Activated CD4-positive, alpha-beta memory T cell treated with anti-CD3 and anti-CD28 coated beads for 36 hours (primary cell): Measurements from ENCODE around the gene ASB18. TPM values are rescaled to one million over a fixed set of nuclear protein-coding genes. Genes with fewer than 3 reads are reported as not detected.

Source experiments
- CTCF ChIA-PET: fragments of 350-600 bp; sonication (Branson Sonifier 250); formaldehyde crosslinking; loops from one replicate; lab custom pipeline; 2021; ENCODE audit warnings: antibody characterized with exemption, inconsistent platforms; lab: Charles Lee
- POLR2A ChIA-PET: fragments of 350-600 bp; sonication (Branson Sonifier 250); formaldehyde crosslinking; loops from one replicate; lab custom pipeline; 2021; ENCODE audit warnings: antibody characterized with exemption; lab: Charles Lee
- DNase-seq: peaks from one replicate; pipeline ENCODE4 v3.0.0-alpha.2; 2020
- H3K27ac Mint-ChIP-seq: one replicate; pipeline ENCODE4 v1.8.0; 2021; ENCODE audit warnings: mixed read lengths
- H3K27me3 Mint-ChIP-seq: one replicate; pipeline ENCODE4 v1.8.0; 2021; ENCODE audit warnings: mixed read lengths
- H3K36me3 Mint-ChIP-seq: one replicate; pipeline ENCODE4 v1.8.0; 2021; ENCODE audit warnings: mixed read lengths
- H3K4me1 Mint-ChIP-seq: one replicate; pipeline ENCODE4 v1.8.0; 2021; ENCODE audit warnings: low read depth, mixed read lengths
- H3K4me3 Mint-ChIP-seq: one replicate; pipeline ENCODE4 v1.8.0; 2021; ENCODE audit warnings: mild to moderate bottlenecking, mixed read lengths
- H3K9me3 Mint-ChIP-seq: one replicate; pipeline ENCODE4 v1.8.0; 2021; ENCODE audit warnings: mixed read lengths
- intact Hi-C: fragments of 100-400 bp; cut with micrococcal nuclease; formaldehyde crosslinking; loops from one replicate; pipeline ENCODE4 v1.15.1; 2023
- total RNA-seq, 2 experiments: library from RNA; stranded (reverse); gene quantifications; one replicate each; pipeline ENCODE4 v1.2.3, GENCODE V29; 2021

ASB18 gene
- total RNA-seq, 2 experiments from 2014 or later: not detected

DNA sequence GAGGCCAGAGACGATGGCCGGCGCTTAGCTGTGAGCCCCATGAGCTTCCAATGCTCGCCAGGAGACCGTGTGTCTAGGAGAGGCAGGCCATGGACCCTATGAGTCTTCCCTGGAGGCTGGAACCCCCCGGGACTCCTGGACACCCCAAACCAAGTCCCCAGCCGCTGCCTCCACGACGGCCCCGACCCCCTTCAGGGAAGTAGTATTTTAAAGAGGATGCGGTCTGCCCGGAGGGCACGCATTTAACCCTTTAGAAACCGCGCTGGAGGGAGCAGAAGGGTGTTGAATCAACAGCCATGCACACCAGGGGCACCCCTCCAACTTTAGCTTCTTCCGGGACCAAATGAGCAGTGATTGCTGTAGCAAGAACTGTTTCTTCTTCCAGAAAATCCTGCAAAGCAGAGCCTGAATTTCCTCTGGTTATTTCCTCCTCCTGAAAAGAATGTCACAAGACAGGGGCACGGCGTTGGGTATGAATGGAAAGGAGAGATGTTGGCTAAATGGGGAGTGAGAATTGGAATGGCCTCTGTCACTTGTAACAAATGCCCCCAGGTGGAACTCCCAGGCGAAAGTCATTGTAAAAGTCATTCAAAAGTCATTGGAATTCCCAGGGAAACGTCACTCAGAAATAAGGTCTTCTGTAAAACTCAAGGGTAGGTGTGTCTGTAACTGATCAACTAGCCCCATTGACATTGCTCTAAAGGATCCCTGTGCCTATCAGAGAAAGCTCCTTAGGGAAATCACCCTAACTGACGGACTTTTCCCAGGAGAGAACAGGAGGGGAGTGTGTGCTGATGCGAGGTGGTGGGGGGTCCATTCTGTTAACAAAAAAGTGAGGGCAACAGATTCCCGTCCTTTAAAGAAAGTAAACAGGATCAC lies 90.2 kb downstream of the ASB18 start:
- Mint-ChIP-seq H3K9me3 (no peaks in the 10 kb centered on the region), H3K4me3 (no peak overlapping the region), H3K27me3 (peaks cover 71% of the 10 kb centered on the region), H3K27ac (no peak overlapping the region), H3K4me1 (peaks cover 10% of the 10 kb centered on the region), H3K36me3 (no peaks in the 10 kb centered on the region)
- CTCF ChIA-PET: no interaction called here
- intact Hi-C loops: loop anchor here (10.0 kb wide), 1 partner anchor 239 kb away; no protein-coding TSS in a partner anchor
- POLR2A ChIA-PET: no interaction called here
- no peak for DNase-seq

DNA sequence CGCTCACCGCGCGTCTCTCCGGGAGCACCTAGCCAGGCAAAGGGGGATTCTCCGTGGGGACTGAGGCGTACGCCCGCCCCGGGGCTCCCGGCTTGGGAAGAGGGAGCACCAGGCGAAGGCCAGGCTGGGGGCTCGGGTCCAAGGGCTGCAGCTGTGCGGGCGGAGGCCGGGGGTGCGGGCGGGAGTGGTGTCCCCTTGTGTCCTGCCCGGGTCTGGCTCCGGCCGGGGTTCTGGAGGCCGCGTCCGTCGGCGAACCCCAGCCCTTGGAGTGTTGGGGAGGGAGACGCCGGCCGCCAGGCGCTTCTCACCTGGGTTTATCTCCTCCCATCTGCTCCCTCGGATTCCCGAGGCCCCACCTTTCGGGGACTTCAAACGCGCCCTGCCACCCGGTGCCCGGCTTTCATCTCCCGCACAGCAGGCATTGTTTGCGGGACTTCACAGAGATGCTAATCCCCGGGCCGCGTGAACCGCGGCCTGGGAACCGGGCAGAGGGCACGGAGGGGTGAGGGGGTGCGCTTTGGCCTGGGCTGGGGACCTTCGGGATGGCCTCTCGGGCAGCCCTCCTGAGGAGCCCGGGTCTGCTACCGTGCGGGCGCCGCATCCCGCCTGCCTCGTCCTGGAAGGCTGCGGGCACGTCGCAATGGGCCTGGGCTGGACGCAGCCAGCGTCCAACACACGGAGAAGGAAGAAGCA lies 91.0 kb downstream of the ASB18 start:
- intact Hi-C loops: loop anchor here (10.0 kb wide), 1 partner anchor 238 kb away; no protein-coding TSS in a partner anchor
- no peak for DNase-seq
- CTCF ChIA-PET: no interaction called here
- H3K4me3 Mint-ChIP-seq: no peak overlapping the region
- H3K27me3 Mint-ChIP-seq: peaks cover 68% of the 10 kb centered on the region
- POLR2A ChIA-PET: no interaction called here
- H3K27ac Mint-ChIP-seq: no peak overlapping the region
- peaks cover 7% of the 10 kb centered on the region for H3K4me1 Mint-ChIP-seq
- no peaks in the 10 kb centered on the region for H3K36me3 Mint-ChIP-seq
- no peaks in the 10 kb centered on the region for H3K9me3 Mint-ChIP-seq

DNA sequence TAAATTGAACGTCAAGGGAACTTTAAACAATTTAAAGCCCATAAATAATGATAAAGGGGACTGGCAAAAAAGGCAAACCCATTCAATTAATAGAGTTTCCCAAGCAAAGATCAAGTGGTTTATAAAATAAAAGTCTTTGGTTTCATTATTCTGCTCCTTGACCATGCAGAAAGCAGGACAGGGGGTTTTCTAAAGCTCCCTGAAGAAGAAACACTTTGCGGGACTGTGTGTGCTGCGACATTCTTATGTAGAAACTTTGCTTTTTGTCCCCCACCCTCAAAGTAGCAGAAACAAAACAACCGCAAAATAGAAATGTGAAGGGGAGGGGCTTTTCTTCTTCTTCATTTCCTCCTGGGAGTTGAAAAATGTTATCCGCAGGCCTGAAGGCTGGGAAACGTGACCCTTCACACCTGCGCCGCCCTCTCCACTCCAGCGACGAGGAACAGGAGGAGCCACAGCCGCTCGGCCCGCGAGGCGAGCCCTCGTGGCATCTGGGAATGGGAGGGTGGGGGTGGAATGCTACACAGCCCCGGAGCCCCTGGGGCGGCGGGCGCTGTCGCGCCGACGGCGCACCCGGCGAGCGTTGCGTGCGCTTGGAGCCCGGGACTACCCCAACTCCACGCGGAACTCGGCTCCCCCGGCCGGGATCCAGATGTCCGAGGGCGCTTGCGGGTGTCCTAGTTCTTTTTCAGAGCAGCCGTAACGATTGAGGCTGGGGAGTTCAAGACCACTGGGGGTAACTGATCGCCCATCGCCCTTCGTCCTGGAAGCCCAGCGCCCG lies 91.8 kb downstream of the ASB18 start:
- Mint-ChIP-seq H3K4me1 (peaks cover 6% of the 10 kb centered on the region), H3K27ac (no peak overlapping the region), H3K27me3 (peaks cover 62% of the 10 kb centered on the region), H3K9me3 (no peaks in the 10 kb centered on the region), H3K36me3 (no peaks in the 10 kb centered on the region), H3K4me3 (no peak overlapping the region)
- POLR2A ChIA-PET: no interaction called here
- no peak for DNase-seq
- intact Hi-C loops: loop anchor here (10.0 kb wide), 1 partner anchor 238 kb away; no protein-coding TSS in a partner anchor
- CTCF ChIA-PET: interaction anchor here (0.8 kb wide), 1 partner anchor 8 kb away, joined by 3 read pairs; no protein-coding TSS in a partner anchor

DNA sequence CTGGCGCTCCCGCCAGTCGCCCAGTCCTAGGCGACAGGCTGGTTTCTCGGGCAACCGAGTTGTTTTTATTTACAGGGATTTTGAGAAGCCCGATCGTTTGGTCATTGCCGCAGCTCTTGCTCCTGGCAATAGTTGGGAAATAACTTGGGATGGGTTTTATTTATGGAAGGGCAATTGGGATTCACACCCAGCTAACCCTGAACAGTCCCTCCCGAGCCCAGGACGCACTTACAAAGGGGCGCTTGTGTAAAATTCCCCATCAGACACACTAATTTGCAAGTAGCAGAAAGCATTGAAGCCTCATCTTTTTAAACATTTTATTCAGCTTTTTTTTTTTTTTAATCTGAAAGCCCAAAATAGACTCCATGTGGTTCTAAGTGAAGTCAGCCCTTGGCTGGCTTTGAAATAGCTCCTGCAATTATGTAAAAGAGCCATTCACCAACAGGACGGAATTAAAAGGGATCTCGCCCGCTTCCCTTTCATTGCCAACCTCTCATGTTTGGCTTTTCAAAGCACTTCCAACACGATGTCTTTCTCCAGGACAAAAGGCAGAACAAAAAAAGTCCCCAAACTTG lies 92.4 kb downstream of the ASB18 start:
- no peak overlapping the region for H3K4me3 Mint-ChIP-seq
- H3K36me3 Mint-ChIP-seq: no peaks in the 10 kb centered on the region
- H3K4me1 Mint-ChIP-seq: peaks cover 8% of the 10 kb centered on the region
- H3K9me3 Mint-ChIP-seq: no peaks in the 10 kb centered on the region
- ChIA-PET POLR2A (no interaction called here), CTCF (interaction anchor here (0.8 to 2.6 kb wide), 2 partner anchors 8 to 392 kb away, joined by 3 to 6 read pairs; no protein-coding TSS in a partner anchor)
- no peak overlapping the region for H3K27ac Mint-ChIP-seq
- peaks cover 63% of the 10 kb centered on the region for H3K27me3 Mint-ChIP-seq
- no peak for DNase-seq
- intact Hi-C loops: loop anchor here (10.0 kb wide), 1 partner anchor 237 kb away; no protein-coding TSS in a partner anchor

DNA sequence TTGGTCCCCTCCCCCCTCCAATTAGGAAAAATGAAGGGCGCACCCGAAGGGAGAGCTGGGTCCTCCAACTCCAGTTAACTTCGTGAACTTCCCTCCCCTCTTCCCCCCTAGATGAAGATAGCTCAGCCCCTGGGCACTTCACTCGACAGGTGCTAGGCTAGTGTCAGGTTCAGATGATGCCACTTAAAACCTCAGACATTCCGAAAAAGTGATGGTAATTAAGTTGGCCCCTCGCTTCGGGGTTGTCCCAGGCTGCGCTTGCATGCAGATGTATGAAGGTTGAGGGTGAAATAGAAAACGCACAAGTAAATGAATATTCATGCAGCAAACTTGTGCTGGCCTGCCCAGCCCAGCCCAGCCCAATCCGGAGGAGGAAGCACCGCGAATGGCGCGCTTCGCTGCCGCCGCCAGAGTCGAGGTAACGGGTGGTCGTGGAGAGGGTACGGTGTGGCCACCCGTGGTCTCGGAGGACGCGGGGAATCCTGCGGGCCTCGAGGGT lies 93.0 kb downstream of the ASB18 start:
- DNase-seq: no peak
- Mint-ChIP-seq H3K36me3 (no peaks in the 10 kb centered on the region), H3K4me3 (no peak overlapping the region), H3K27me3 (peaks cover 65% of the 10 kb centered on the region), H3K27ac (no peak overlapping the region), H3K9me3 (no peaks in the 10 kb centered on the region), H3K4me1 (peaks cover 13% of the 10 kb centered on the region)
- intact Hi-C loops: loop anchor here (10.0 kb wide), 1 partner anchor 236 kb away; no protein-coding TSS in a partner anchor
- POLR2A ChIA-PET: no interaction called here
- CTCF ChIA-PET: interaction anchor here (1.2 to 2.6 kb wide), 2 partner anchors 10 to 392 kb away, joined by 6 read pairs; no protein-coding TSS in a partner anchor

DNA sequence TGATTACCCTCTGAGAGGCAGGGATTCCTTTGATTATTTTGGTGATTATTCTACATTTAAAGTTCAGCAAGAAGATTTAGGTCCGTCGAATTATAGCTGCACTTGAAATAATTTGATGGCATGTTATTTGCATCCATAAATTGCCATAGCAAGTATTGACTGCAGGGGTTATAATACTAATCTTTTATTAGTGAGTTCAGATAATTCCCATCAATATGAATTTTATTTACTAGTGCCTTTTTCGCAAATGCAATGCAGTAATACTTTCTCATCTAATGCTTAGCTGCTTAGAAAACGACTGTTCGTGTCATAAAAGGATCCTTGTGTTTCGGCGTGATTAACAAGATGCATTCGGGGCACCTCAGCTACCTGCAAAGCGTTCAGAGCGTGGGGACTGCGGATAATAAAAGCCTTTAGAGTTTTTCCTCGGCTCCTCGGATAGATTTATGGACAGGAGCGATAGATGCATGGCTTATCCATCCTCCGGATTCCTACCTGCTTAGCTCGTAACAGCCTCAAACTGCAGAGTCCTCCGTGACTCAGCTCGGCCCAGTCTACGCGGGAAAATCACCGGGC lies 93.5 kb downstream of the ASB18 start:
- no peaks in the 10 kb centered on the region for H3K9me3 Mint-ChIP-seq
- no peak overlapping the region for H3K4me3 Mint-ChIP-seq
- DNase-seq: no peak
- peaks cover 66% of the 10 kb centered on the region for H3K27me3 Mint-ChIP-seq
- ChIA-PET CTCF (interaction anchor here (1.2 to 2.6 kb wide), 3 partner anchors 8 to 391 kb away, joined by 4 to 6 read pairs (median 6); no protein-coding TSS in a partner anchor), POLR2A (no interaction called here)
- H3K27ac Mint-ChIP-seq: no peak overlapping the region
- intact Hi-C loops: loop anchor here (10.0 kb wide), 1 partner anchor 236 kb away; no protein-coding TSS in a partner anchor
- H3K36me3 Mint-ChIP-seq: no peaks in the 10 kb centered on the region
- peaks cover 15% of the 10 kb centered on the region for H3K4me1 Mint-ChIP-seq

DNA sequence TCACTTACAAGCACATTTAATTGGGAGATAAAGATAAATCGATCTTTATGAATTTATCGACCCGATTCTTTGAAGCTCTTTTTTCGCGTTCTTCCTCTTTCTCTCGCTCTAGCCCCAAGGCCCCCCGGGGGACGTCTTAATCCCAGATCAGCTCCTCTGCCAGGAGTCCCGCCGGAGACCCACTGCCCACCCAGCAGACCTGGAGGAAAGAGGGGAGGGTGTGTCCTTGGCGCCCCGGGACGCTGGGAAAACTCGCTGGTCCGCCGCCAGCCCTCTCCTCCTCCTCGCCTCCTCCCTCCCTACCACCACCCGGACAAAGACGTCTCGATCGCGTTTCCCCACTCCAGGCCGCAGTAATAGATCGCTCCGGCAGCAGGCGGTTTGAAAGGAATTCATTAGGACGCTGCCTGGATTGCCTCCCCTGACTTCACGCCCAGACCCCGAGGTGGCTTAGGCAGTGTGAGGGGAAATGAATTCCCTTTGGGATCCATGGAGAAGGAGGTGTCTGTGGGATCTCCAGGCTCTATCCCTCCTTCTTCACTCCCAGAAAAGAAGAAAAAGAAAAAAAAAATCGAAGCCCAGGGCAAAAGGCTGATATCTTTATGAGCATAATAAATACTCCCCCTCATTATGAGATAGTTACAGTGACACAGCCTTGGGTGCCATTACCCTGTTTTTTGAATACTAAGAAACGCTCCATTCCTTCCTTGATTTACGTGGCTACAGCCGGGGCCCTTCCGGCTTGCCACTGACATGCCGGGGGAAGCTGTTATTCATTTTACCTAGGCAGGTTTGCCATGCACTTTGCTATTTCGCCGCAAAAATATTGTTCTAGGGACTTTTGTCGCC lies 94.2 kb downstream of the ASB18 start:
- no peak for DNase-seq
- no peaks in the 10 kb centered on the region for H3K36me3 Mint-ChIP-seq
- POLR2A ChIA-PET: no interaction called here
- H3K27me3 Mint-ChIP-seq: peaks cover 68% of the 10 kb centered on the region
- peaks cover 15% of the 10 kb centered on the region for H3K4me1 Mint-ChIP-seq
- peak overlapping the region; percentile 8 for H3K4me3 Mint-ChIP-seq
- peak overlapping the region; percentile 60 for H3K27ac Mint-ChIP-seq
- intact Hi-C loops: loop anchor here (10.0 kb wide), 2 partner anchors 235 to 495 kb away; no protein-coding TSS in a partner anchor
- no peaks in the 10 kb centered on the region for H3K9me3 Mint-ChIP-seq
- CTCF ChIA-PET: interaction anchor here (1.2 to 2.6 kb wide), 4 partner anchors 9 to 391 kb away, joined by 4 to 7 read pairs (median 6); no protein-coding TSS in a partner anchor

DNA sequence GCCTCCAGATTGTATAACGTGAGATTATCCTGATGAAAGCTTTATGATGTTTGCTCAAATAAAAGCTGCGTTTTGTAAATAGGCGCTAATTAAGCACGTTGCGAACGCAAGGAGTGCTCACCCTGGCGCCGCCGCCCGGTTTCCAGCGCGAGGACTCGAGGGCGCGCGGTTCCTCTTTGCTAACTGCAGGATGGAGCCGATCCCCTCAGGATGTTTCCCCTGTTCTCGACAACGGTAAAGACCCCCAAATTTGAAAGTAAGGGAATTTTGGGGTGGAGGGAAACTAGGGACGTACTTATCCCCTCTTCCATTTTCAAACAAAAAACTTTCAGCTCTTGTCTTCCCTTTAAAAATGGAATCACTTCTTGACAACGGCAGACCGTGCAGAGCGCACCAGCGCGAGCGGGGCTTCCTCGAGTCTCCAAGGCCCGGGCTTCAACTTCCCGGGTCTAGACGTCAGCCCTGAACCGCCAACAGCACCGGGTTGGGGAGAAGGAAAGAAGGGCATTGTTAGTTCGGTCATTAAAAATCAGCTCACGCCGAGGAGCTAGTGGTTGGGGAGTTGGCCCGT lies 95.0 kb downstream of the ASB18 start:
- H3K4me1 Mint-ChIP-seq: peaks cover 17% of the 10 kb centered on the region
- peak overlapping the region; percentile 60 for H3K27ac Mint-ChIP-seq
- H3K9me3 Mint-ChIP-seq: no peaks in the 10 kb centered on the region
- CTCF ChIA-PET: interaction anchor here (0.8 to 2.6 kb wide), 4 partner anchors 10 to 390 kb away, joined by 3 to 7 read pairs (median 5); no protein-coding TSS in a partner anchor
- H3K36me3 Mint-ChIP-seq: no peaks in the 10 kb centered on the region
- no peak for DNase-seq
- H3K27me3 Mint-ChIP-seq: peaks cover 64% of the 10 kb centered on the region
- POLR2A ChIA-PET: no interaction called here
- peak overlapping the region; percentile 8 for H3K4me3 Mint-ChIP-seq
- intact Hi-C loops: loop anchor here (10.0 kb wide), 1 partner anchor 494 kb away; no protein-coding TSS in a partner anchor

DNA sequence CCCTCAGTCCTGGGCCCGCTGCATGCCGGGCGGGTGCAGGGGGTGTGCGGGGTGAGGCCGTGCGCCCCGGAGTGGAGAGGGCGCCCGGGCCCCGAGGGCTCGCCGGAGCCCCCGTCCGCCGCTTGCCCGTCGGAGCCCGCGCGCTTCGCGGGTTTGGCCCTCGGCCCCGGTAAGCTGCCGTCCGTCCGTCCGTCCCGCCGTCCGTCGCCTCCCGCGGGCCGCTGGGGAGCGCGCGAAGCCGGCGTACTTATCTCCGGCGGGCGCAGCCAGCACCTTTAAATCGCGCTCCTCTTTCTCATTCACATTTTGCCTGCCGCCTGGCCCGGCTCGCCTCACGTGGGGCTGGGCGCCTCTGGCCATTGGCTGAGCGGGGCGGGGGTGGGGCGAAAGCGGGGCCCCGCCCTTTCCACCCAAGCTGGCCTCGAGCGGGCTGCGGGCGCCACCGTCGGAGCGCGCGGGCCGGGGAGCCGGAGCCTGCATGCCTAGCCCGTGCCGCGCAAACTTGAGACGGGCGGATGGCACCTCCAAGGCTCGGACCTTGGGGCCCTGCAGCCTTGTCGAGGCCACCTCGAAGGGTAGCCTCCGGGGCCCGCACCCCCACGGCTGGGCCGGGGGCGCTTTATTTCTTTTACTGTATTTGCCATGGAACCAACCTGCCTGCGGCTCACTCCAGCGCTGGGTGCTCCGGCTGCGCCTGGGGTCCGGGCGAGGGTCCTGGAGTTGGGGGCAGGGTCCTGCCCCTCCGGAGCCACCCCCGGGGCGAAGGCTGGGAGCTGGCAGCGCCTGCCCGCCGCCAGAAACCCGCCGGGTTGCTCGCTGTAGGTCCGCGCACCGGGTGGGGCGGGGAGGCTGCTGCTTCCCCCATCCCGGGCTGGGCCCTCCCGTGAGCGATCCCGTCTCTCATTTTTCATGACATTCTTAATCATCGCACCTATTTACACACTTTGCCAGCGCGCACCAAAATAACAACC lies 95.8 kb downstream of the ASB18 start, which contains the start of gene GBX2:
GBX2 (minus strand) TSS at position 277 of the 971 bp plus-strand sequence. CDS start 415 bp downstream, outside the sequence.
- intact Hi-C loops: loop anchor here (10.0 kb wide), 1 partner anchor 494 kb away; no protein-coding TSS in a partner anchor
- ChIA-PET POLR2A (no interaction called here), CTCF (interaction anchor here (0.8 to 1.7 kb wide), 2 partner anchors 12 to 389 kb away, joined by 3 to 7 read pairs; no protein-coding TSS in a partner anchor)
- DNase-seq: no peak
- no peaks in the 10 kb centered on the region for H3K36me3 Mint-ChIP-seq
- no peak within 1 kb of the TSS for H3K4me3 Mint-ChIP-seq
- H3K27me3 Mint-ChIP-seq: peaks cover 56% of the 10 kb centered on the region
- H3K4me1 Mint-ChIP-seq: peaks cover 17% of the 10 kb centered on the region
- H3K9me3 Mint-ChIP-seq: no peaks in the 10 kb centered on the region
- H3K27ac Mint-ChIP-seq: peak within 1 kb of the TSS; percentile 60
